ENCODE results near the gene ZNF581.

Gene ZNF581

DNA sequence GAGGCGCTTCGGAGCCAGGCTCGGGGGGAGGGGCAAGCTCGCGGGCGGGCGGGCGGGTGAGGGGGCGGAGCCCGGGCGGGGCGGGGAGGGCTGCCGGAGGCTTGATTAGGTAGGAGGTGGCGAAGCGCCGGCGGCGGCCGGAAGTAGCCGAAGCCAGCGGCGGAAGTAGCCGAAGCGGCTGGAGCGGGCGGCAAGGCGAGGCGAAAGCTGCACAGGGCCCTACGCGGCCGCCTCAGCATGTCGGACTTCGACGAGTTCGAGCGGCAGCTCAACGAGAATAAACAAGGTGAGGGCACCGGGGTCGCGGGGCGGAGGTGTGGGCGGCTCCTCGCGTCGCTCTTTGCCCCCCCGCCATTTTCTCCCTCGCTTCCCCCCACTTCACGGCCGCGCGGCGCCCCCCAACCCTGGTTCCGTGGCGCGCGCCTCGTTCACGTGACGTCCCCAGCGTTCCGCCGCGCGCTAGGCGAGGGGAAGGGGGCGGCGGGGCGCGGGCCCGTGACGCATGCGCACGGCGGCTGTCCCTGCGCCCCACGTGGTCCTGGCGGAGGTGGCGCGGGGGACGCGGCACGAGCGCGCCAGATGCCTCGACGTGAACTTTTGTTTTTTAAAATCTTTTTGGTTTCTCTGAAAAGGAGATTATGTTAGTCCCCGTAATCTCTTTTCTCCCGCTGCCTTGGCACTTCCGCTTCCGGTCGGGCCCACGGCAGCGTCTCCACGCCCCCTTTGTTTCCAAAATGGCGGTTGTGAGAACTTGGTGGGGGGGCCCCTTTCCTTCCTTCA lies 11.6 kb downstream of the ZNF581 start, which contains the start of gene U2AF2:
Gene U2AF2 (plus strand): TSS at position 168 of the 780 bp plus-strand sequence. CDS start 70 bp downstream, at position 238.
- Histone ChIP-seq H3K9me3 (ENCODE audit: control insufficient read depth, low read length) (no peaks in the 10 kb centered on the region), H3K27ac (ENCODE audit: insufficient read depth, low read depth, low read length, poor library complexity, severe bottlenecking) (peak within 1 kb of the TSS; percentile 99), H3K4me3 (ENCODE audit: insufficient read depth, low read depth, low read length) (peak within 1 kb of the TSS; percentile 99), H3K36me3 (ENCODE audit: control insufficient read depth, insufficient read depth, low read length) (peaks cover 4% of the 10 kb centered on the region), H3K4me1 (ENCODE audit: control insufficient read depth, insufficient read depth, low read length) (peaks cover 14% of the 10 kb centered on the region), H3K27me3 (ENCODE audit: control insufficient read depth, insufficient read depth, low read length, poor library complexity, severe bottlenecking) (no peaks in the 10 kb centered on the region)
- WGBS, 2 experiments = 0% methylated on average over 95 of the region's 95 CpGs

- peaks cover 8% of the 10 kb centered on the region for H3K36me3 ChIP-seq (ENCODE audit: control insufficient read depth, insufficient read depth, low read length)
- H3K4me3 ChIP-seq (ENCODE audit: insufficient read depth, low read depth, low read length) = peak overlapping the region; percentile 99
- WGBS, 2 experiments = 0 to 1% methylated on average over 19 of the region's 19 CpGs
- H3K27ac ChIP-seq (ENCODE audit: insufficient read depth, low read depth, low read length, poor library complexity, severe bottlenecking) = peak overlapping the region; percentile 99
- H3K27me3 ChIP-seq (ENCODE audit: control insufficient read depth, insufficient read depth, low read length, poor library complexity, severe bottlenecking) = no peaks in the 10 kb centered on the region
- peaks cover 14% of the 10 kb centered on the region for H3K4me1 ChIP-seq (ENCODE audit: control insufficient read depth, insufficient read depth, low read length)
- no peaks in the 10 kb centered on the region for H3K9me3 ChIP-seq (ENCODE audit: control insufficient read depth, low read length)
Measured at GRCh38 chr19:55655648-55656040, 12.2 kb downstream of the ZNF581 start.

GRCh38 chr19:55656552-55656951 lies 13.1 kb downstream of the ZNF581 start:
- H3K4me1 ChIP-seq (ENCODE audit: control insufficient read depth, insufficient read depth, low read length) = peaks cover 14% of the 10 kb centered on the region
- H3K36me3 ChIP-seq (ENCODE audit: control insufficient read depth, insufficient read depth, low read length) = peaks cover 16% of the 10 kb centered on the region
- 85 to 87% methylated on average over 7 of the region's 7 CpGs for WGBS, 2 experiments
- H3K27me3 ChIP-seq (ENCODE audit: control insufficient read depth, insufficient read depth, low read length, poor library complexity, severe bottlenecking) = no peaks in the 10 kb centered on the region
- no peak overlapping the region for H3K27ac ChIP-seq (ENCODE audit: insufficient read depth, low read depth, low read length, poor library complexity, severe bottlenecking)
- no peaks in the 10 kb centered on the region for H3K9me3 ChIP-seq (ENCODE audit: control insufficient read depth, low read length)
- peak overlapping the region; percentile 99 for H3K4me3 ChIP-seq (ENCODE audit: insufficient read depth, low read depth, low read length)

GRCh38 chr19:55656988-55657747 lies 13.7 kb downstream of the ZNF581 start:
- no peak overlapping the region for H3K27ac ChIP-seq (ENCODE audit: insufficient read depth, low read depth, low read length, poor library complexity, severe bottlenecking)
- H3K9me3 ChIP-seq (ENCODE audit: control insufficient read depth, low read length) = no peaks in the 10 kb centered on the region
- H3K4me3 ChIP-seq (ENCODE audit: insufficient read depth, low read depth, low read length) = peak overlapping the region; percentile 99
- peaks cover 18% of the 10 kb centered on the region for H3K36me3 ChIP-seq (ENCODE audit: control insufficient read depth, insufficient read depth, low read length)
- H3K27me3 ChIP-seq (ENCODE audit: control insufficient read depth, insufficient read depth, low read length, poor library complexity, severe bottlenecking) = no peaks in the 10 kb centered on the region
- peaks cover 14% of the 10 kb centered on the region for H3K4me1 ChIP-seq (ENCODE audit: control insufficient read depth, insufficient read depth, low read length)
- WGBS, 2 experiments = 80 to 82% methylated on average over 18 of the region's 18 CpGs

DNA sequence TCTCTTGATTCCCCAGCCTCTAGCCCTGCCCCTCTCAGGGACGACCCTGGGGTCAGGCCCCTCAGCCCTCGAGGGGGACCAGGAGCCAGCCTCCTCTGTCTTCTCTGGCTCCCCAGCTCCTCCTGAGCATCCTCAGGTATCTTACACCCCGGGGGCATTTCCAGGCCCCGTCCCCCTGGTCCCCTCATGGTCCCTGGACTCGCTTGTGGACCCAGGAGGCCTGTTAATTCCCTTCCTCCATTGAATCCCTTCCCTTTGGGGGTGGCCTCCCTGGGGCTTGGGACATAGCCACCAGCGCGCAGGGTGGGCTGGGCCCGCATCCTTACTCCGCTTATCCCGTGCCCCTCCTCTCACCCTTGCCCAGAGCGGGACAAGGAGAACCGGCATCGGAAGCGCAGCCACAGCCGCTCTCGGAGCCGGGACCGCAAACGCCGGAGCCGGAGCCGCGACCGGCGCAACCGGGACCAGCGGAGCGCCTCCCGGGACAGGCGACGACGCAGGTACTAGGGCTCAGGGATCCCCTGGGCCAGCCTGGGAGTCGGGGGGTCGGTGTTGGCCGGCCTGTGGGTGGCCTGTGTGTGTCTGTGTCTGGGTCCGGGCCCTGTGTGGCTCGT lies 15.5 kb downstream of the ZNF581 start:
- Histone ChIP-seq H3K9me3 (ENCODE audit: control insufficient read depth, low read length) (no peaks in the 10 kb centered on the region), H3K36me3 (ENCODE audit: control insufficient read depth, insufficient read depth, low read length) (peaks cover 35% of the 10 kb centered on the region), H3K4me1 (ENCODE audit: control insufficient read depth, insufficient read depth, low read length) (peaks cover 14% of the 10 kb centered on the region), H3K27me3 (ENCODE audit: control insufficient read depth, insufficient read depth, low read length, poor library complexity, severe bottlenecking) (no peaks in the 10 kb centered on the region), H3K27ac (ENCODE audit: insufficient read depth, low read depth, low read length, poor library complexity, severe bottlenecking) (no peak overlapping the region), H3K4me3 (ENCODE audit: insufficient read depth, low read depth, low read length) (no peak overlapping the region)
- 96% methylated on average over 37 of the region's 37 CpGs for WGBS, 2 experiments

GRCh38 chr19:55659822-55660221 lies 16.4 kb downstream of the ZNF581 start:
- H3K4me3 ChIP-seq (ENCODE audit: insufficient read depth, low read depth, low read length) = no peak overlapping the region
- H3K9me3 ChIP-seq (ENCODE audit: control insufficient read depth, low read length) = no peaks in the 10 kb centered on the region
- WGBS, 2 experiments = 90 to 93% methylated on average over 6 to 8 of the region's 9 CpGs
- no peaks in the 10 kb centered on the region for H3K27me3 ChIP-seq (ENCODE audit: control insufficient read depth, insufficient read depth, low read length, poor library complexity, severe bottlenecking)
- H3K27ac ChIP-seq (ENCODE audit: insufficient read depth, low read depth, low read length, poor library complexity, severe bottlenecking) = no peak overlapping the region
- H3K36me3 ChIP-seq (ENCODE audit: control insufficient read depth, insufficient read depth, low read length) = peaks cover 42% of the 10 kb centered on the region
- peaks cover 14% of the 10 kb centered on the region for H3K4me1 ChIP-seq (ENCODE audit: control insufficient read depth, insufficient read depth, low read length)

DNA sequence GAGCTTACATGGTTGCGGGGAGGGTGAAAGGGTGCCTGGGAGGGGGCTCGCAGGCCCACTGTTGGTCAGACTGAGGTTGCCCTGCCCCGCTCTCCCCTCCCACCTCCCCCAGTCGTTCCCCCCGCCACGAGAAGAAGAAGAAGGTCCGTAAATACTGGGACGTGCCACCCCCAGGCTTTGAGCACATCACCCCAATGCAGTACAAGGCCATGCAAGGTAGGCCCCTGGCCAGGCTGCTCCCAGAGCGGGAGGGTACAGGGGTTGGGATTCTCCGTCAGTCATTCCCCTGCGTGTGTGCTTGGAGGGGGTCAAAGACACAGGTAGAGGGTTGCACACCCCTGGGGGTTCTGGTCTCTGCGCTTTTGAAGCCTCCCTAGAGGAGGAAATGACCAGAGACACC lies 17.0 kb downstream of the ZNF581 start:
- Histone ChIP-seq H3K27ac (ENCODE audit: insufficient read depth, low read depth, low read length, poor library complexity, severe bottlenecking) (no peak overlapping the region), H3K27me3 (ENCODE audit: control insufficient read depth, insufficient read depth, low read length, poor library complexity, severe bottlenecking) (no peaks in the 10 kb centered on the region), H3K36me3 (ENCODE audit: control insufficient read depth, insufficient read depth, low read length) (peaks cover 45% of the 10 kb centered on the region), H3K9me3 (ENCODE audit: control insufficient read depth, low read length) (no peaks in the 10 kb centered on the region), H3K4me1 (ENCODE audit: control insufficient read depth, insufficient read depth, low read length) (peaks cover 14% of the 10 kb centered on the region), H3K4me3 (ENCODE audit: insufficient read depth, low read depth, low read length) (no peak overlapping the region)
- 95 to 97% methylated on average over 9 to 12 of the region's 12 CpGs for WGBS, 2 experiments

DNA sequence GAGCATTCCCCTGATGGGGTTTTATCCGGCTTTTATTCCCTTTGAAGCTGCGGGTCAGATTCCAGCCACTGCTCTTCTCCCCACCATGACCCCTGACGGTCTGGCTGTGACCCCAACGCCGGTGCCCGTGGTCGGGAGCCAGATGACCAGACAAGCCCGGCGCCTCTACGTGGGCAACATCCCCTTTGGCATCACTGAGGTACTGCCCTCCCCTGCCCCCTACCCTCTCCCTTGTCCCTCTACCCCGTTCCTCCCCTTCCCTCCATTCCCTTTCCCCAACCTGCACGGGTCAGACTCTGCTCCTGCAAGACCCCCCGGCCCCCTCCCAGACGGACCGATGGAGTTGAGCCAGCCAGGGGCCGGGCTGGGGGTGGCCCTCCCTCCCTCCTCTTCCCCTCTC lies 17.5 kb downstream of the ZNF581 start:
- Histone ChIP-seq H3K4me1 (ENCODE audit: control insufficient read depth, insufficient read depth, low read length) (peaks cover 14% of the 10 kb centered on the region), H3K9me3 (ENCODE audit: control insufficient read depth, low read length) (no peaks in the 10 kb centered on the region), H3K27me3 (ENCODE audit: control insufficient read depth, insufficient read depth, low read length, poor library complexity, severe bottlenecking) (no peaks in the 10 kb centered on the region), H3K4me3 (ENCODE audit: insufficient read depth, low read depth, low read length) (no peak overlapping the region), H3K27ac (ENCODE audit: insufficient read depth, low read depth, low read length, poor library complexity, severe bottlenecking) (no peak overlapping the region), H3K36me3 (ENCODE audit: control insufficient read depth, insufficient read depth, low read length) (peaks cover 47% of the 10 kb centered on the region)
- WGBS, 2 experiments = 94 to 95% methylated on average over 16 of the region's 16 CpGs

- Histone ChIP-seq H3K27me3 (ENCODE audit: control insufficient read depth, insufficient read depth, low read length, poor library complexity, severe bottlenecking) (no peaks in the 10 kb centered on the region), H3K4me3 (ENCODE audit: insufficient read depth, low read depth, low read length) (no peak overlapping the region), H3K9me3 (ENCODE audit: control insufficient read depth, low read length) (no peaks in the 10 kb centered on the region), H3K36me3 (ENCODE audit: control insufficient read depth, insufficient read depth, low read length) (peaks cover 56% of the 10 kb centered on the region), H3K27ac (ENCODE audit: insufficient read depth, low read depth, low read length, poor library complexity, severe bottlenecking) (no peak overlapping the region), H3K4me1 (ENCODE audit: control insufficient read depth, insufficient read depth, low read length) (peaks cover 8% of the 10 kb centered on the region)
- WGBS, 2 experiments = 90 to 91% methylated on average over 7 of the region's 7 CpGs
Measured at GRCh38 chr19:55661826-55662225, 18.4 kb downstream of the ZNF581 start.

Data from ectodermal cell (in vitro differentiated cells).